ENCODE data around the gene PCDHA13. TPM values are rescaled to one million over a fixed set of nuclear protein-coding genes. Genes with fewer than 3 reads are reported as not detected.
"Not testable (repeated sequence)": the region's sequence is repeated elsewhere in the genome, so short reads cannot be mapped to it uniquely, and the experiment has no call there.

Gene PCDHA13
- under 1 TPM in 2 of 4 donors, not detected in 2; 0.38 to 0.47 TPM for total RNA-seq

DNA sequence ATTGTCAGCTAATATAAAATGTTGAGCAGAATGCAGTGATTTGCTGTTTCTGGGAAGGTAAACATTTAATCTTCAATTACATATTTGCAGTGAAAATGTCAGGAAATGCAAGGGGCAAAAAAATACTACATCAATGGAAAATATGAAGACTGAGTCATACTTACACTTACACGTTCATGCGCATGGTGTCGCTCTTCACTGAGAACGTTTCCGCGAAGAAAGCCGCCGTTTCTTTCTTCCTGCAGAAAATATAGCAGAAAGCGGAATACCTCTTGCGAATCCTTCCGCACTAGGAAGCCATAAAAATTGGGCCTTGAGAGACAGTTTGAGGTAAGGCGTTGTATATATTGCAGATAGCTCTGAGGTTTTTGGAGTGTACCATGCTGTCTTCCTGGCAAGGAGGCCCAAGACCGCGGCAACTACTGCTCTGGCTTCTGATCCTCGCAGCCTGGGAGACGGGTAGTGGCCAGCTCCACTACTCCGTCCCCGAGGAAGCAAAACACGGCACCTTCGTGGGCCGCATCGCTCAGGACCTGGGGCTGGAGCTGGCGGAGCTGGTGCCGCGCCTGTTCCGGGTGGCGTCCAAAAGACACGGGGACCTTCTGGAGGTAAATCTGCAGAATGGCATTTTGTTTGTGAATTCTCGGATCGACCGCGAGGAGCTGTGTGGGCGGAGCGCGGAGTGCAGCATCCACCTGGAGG lies at the start of gene PCDHA13:
TSS of gene PCDHA13 (plus strand) at position 236 of the 702 bp plus-strand sequence. CDS start at position 381, 145 bp downstream.
- H3K9me3 ChIP-seq = peaks cover 32% of the 10 kb centered on the region
- H3K27ac ChIP-seq = no peak within 1 kb of the TSS
- DNase-seq (ENCODE audit: low spot score in 2 of 2) = no peak
- no peak for TF ChIP-seq EP300 (IDR thresholded peaks at IDR 0.05)
- no peak for TF ChIP-seq CTCF (IDR thresholded peaks at IDR 0.05)
- no peak for TF ChIP-seq POLR2A (IDR thresholded peaks at IDR 0.05)
- no peak for TF ChIP-seq POLR2AphosphoS5 (IDR thresholded peaks at IDR 0.05)
- WGBS = 16% methylated on average over 21 of the region's 35 CpGs
- no peaks in the 10 kb centered on the region for H3K36me3 ChIP-seq
- no peak within 1 kb of the TSS for H3K4me3 ChIP-seq
- peaks cover 2% of the 10 kb centered on the region for H3K27me3 ChIP-seq
- H3K4me1 ChIP-seq = no peaks in the 10 kb centered on the region

GRCh38 chr5:140833993-140834392 lies 47.9 kb upstream of the PCDHA13 start, which contains the start of gene PCDHA7:
Gene PCDHA7, plus strand, starts transcription at chr5:140834269. Its CDS starts 115 bp downstream, at chr5:140834384.
- TF ChIP-seq EP300 (IDR thresholded peaks at IDR 0.05) = no peak
- H3K36me3 ChIP-seq = no peaks in the 10 kb centered on the region
- peaks cover 38% of the 10 kb centered on the region for H3K9me3 ChIP-seq
- H3K27me3 ChIP-seq = peaks cover 9% of the 10 kb centered on the region
- no peak within 1 kb of the TSS for H3K4me3 ChIP-seq
- 13% methylated on average over 8 of the region's 8 CpGs for WGBS
- DNase-seq (ENCODE audit: low spot score in 2 of 2) = no peak
- no peak within 1 kb of the TSS for H3K27ac ChIP-seq
- H3K4me1 ChIP-seq = no peaks in the 10 kb centered on the region

DNA sequence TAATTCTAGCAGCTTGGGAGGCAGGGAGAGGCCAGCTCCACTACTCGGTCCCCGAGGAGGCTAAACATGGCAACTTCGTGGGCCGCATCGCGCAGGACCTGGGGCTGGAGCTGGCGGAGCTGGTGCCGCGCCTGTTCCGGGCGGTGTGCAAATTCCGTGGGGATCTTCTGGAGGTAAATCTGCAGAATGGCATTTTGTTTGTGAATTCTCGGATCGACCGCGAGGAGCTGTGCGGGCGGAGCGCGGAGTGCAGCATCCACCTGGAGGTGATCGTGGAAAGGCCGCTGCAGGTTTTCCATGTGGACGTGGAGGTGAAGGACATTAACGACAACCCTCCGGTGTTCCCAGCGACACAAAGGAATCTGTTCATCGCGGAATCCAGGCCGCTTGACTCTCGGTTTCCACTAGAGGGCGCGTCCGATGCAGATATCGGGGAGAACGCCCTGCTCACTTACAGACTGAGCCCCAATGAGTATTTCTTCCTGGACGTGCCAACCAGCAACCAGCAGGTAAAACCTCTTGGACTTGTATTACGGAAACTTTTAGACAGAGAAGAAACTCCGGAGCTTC lies 47.4 kb upstream of the PCDHA13 start:
- not testable (repeated sequence) for DNase-seq (ENCODE audit: low spot score in 2 of 2); H3K4me1 ChIP-seq; H3K4me3 ChIP-seq; H3K27me3 ChIP-seq; H3K36me3 ChIP-seq; H3K27ac ChIP-seq
- 28% methylated on average over 26 of the region's 38 CpGs for WGBS
- H3K9me3 ChIP-seq = peaks cover 33% of the 10 kb centered on the region

DNA sequence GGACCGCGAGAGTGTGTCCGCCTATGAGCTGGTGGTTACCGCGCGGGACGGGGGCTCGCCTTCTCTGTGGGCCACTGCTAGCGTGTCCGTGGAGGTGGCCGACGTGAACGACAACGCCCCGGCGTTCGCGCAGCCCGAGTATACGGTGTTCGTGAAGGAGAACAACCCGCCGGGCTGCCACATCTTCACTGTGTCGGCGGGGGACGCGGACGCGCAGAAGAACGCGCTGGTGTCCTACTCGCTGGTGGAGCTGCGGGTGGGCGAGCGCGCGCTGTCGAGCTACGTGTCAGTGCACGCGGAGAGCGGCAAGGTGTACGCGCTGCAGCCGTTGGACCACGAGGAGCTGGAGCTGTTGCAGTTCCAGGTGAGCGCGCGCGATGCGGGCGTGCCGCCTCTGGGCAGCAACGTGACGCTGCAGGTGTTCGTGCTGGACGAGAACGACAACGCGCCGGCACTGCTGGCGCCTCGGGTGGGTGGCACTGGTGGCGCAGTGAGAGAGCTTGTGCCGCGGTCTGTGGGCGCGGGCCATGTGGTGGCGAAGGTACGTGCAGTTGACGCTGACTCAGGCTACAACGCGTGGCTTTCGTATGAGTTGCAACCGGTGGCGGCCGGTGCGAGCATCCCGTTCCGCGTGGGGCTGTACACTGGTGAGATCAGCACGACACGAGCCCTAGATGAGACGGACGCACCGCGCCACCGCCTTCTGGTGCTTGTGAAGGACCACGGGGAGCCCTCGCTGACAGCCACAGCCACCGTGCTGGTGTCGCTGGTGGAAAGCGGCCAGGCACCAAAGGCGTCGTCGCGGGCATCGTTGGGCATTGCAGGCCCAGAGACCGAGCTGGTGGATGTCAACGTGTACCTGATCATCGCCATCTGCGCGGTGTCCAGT lies 46.1 kb upstream of the PCDHA13 start:
- WGBS = 58% methylated on average over 66 of the region's 103 CpGs
- Histone ChIP-seq H3K27ac (no peak overlapping the region), H3K27me3 (peaks cover 9% of the 10 kb centered on the region), H3K4me3 (no peak overlapping the region), H3K4me1 (no peaks in the 10 kb centered on the region), H3K9me3 (peaks cover 27% of the 10 kb centered on the region), H3K36me3 (no peaks in the 10 kb centered on the region)
- no peak for DNase-seq (ENCODE audit: low spot score in 2 of 2)
- TF ChIP-seq EP300 (IDR thresholded peaks at IDR 0.05) = no peak
- TF ChIP-seq POLR2AphosphoS5 (IDR thresholded peaks at IDR 0.05) = no peak
- no peak for TF ChIP-seq POLR2A (IDR thresholded peaks at IDR 0.05)
- no peak for TF ChIP-seq CTCF (IDR thresholded peaks at IDR 0.05)

GRCh38 chr5:140840978-140841962 lies 40.7 kb upstream of the PCDHA13 start, which contains the start of gene PCDHA8:
Gene PCDHA8, plus strand, starts transcription at chr5:140841187. Its CDS starts 135 bp downstream, at chr5:140841322.
- Histone ChIP-seq H3K36me3 (no peaks in the 10 kb centered on the region), H3K27ac (no peak within 1 kb of the TSS), H3K4me3 (no peak within 1 kb of the TSS), H3K4me1 (no peaks in the 10 kb centered on the region), H3K9me3 (peaks cover 33% of the 10 kb centered on the region), H3K27me3 (no peaks in the 10 kb centered on the region)
- TF ChIP-seq POLR2AphosphoS5 (IDR thresholded peaks at IDR 0.05) = no peak
- no peak for TF ChIP-seq POLR2A (IDR thresholded peaks at IDR 0.05)
- TF ChIP-seq EP300 (IDR thresholded peaks at IDR 0.05) = no peak
- no peak for TF ChIP-seq CTCF (IDR thresholded peaks at IDR 0.05)
- WGBS = 23% methylated on average over 29 of the region's 47 CpGs
- no peak for DNase-seq (ENCODE audit: low spot score in 2 of 2)

All from suprapubic skin (tissue), 4 donors.